Activated naive CD8-positive, alpha-beta T cell treated with anti-CD3 and anti-CD28 coated beads for 36 hours (primary cell): ENCODE results near the gene SOX15. TPM values are rescaled to one million over a fixed set of nuclear protein-coding genes. Genes with fewer than 3 reads are reported as not detected.
"Not testable (repeated sequence)": the region's sequence is repeated elsewhere in the genome, so short reads cannot be mapped to it uniquely, and the experiment has no call there.

Source experiments
- DNase-seq: peaks from one replicate; pipeline ENCODE4 v3.0.0; 2021
- H3K27ac Mint-ChIP-seq: one replicate; pipeline ENCODE4 v1.8.0; 2022; ENCODE audit warnings: mild to moderate bottlenecking, moderate library complexity, mixed read lengths
- H3K27me3 Mint-ChIP-seq: one replicate; pipeline ENCODE4 v1.8.0; 2022; ENCODE audit warnings: mild to moderate bottlenecking, mixed read lengths
- H3K36me3 Mint-ChIP-seq: one replicate; pipeline ENCODE4 v1.8.0; 2021; ENCODE audit warnings: mild to moderate bottlenecking, mixed read lengths
- H3K4me1 Mint-ChIP-seq: one replicate; pipeline ENCODE4 v1.8.0; 2021; ENCODE audit warnings: mixed read lengths
- H3K4me3 Mint-ChIP-seq: one replicate; pipeline ENCODE4 v1.8.0; 2022; ENCODE audit warnings: mild to moderate bottlenecking, moderate library complexity, mixed read lengths
- H3K9me3 Mint-ChIP-seq: one replicate; pipeline ENCODE4 v1.8.0; 2022; ENCODE audit warnings: mixed read lengths
- total RNA-seq, 2 experiments: library from RNA; stranded (reverse); gene quantifications; one replicate each; pipeline ENCODE4 v1.2.3, GENCODE V29; 2021

Gene SOX15
- under 1 TPM; 0.28 to 0.35 TPM for total RNA-seq

GRCh38 chr17:7589891-7590691, at the start of gene SOX15:
TSS of gene SOX15 (minus strand) at chr17:7590094. CDS start at chr17:7589676, 418 bp downstream.
- Mint-ChIP-seq H3K9me3 (no peaks in the 10 kb centered on the region), H3K36me3 (peaks cover 23% of the 10 kb centered on the region), H3K4me1 (peaks cover 8% of the 10 kb centered on the region), H3K27ac (no peak within 1 kb of the TSS), H3K27me3 (no peaks in the 10 kb centered on the region), H3K4me3 (no peak within 1 kb of the TSS)
- no peak for DNase-seq

GRCh38 chr17:7636163-7636562, 46.3 kb upstream of the SOX15 start:
- Mint-ChIP-seq H3K36me3 (no peaks in the 10 kb centered on the region), H3K4me1 (no peaks in the 10 kb centered on the region), H3K9me3 (no peaks in the 10 kb centered on the region), H3K27ac (no peak overlapping the region), H3K27me3 (no peaks in the 10 kb centered on the region), H3K4me3 (no peak overlapping the region)
- no peak for DNase-seq

- Mint-ChIP-seq H3K4me1 (no peaks in the 10 kb centered on the region), H3K36me3 (no peaks in the 10 kb centered on the region), H3K27me3 (no peaks in the 10 kb centered on the region), H3K4me3 (no peak overlapping the region), H3K9me3 (no peaks in the 10 kb centered on the region), H3K27ac (no peak overlapping the region)
- no peak for DNase-seq
These were observed 44.5 kb upstream of the SOX15 start for GRCh38 chr17:7634384-7634783.

- Mint-ChIP-seq H3K36me3 (no peaks in the 10 kb centered on the region), H3K27ac (no peak overlapping the region), H3K4me1 (no peaks in the 10 kb centered on the region), H3K27me3 (no peaks in the 10 kb centered on the region), H3K9me3 (no peaks in the 10 kb centered on the region), H3K4me3 (no peak overlapping the region)
- no peak for DNase-seq
These were observed 43.2 kb upstream of the SOX15 start for GRCh38 chr17:7633093-7633492.

GRCh38 chr17:7632492-7632894, 42.6 kb upstream of the SOX15 start:
- H3K27ac Mint-ChIP-seq, result no peak overlapping the region
- H3K4me3 Mint-ChIP-seq, result no peak overlapping the region
- H3K4me1 Mint-ChIP-seq, result peaks cover 2% of the 10 kb centered on the region
- DNase-seq, result no peak
- no peaks in the 10 kb centered on the region for H3K9me3 Mint-ChIP-seq
- H3K27me3 Mint-ChIP-seq, result no peaks in the 10 kb centered on the region
- no peaks in the 10 kb centered on the region for H3K36me3 Mint-ChIP-seq

GRCh38 chr17:7631398-7632380, 41.8 kb upstream of the SOX15 start:
- Mint-ChIP-seq H3K27me3 (no peaks in the 10 kb centered on the region), H3K36me3 (no peaks in the 10 kb centered on the region), H3K27ac (no peak overlapping the region), H3K9me3 (no peaks in the 10 kb centered on the region), H3K4me1 (peaks cover 7% of the 10 kb centered on the region), H3K4me3 (no peak overlapping the region)
- no peak for DNase-seq

GRCh38 chr17:7629939-7630571, 40.2 kb upstream of the SOX15 start, which contains the start of gene SHBG:
TSS of gene SHBG (plus strand) at chr17:7630135. CDS start at chr17:7630173, 38 bp downstream.
- no peaks in the 10 kb centered on the region for H3K27me3 Mint-ChIP-seq
- DNase-seq, result no peak
- no peak within 1 kb of the TSS for H3K27ac Mint-ChIP-seq
- no peaks in the 10 kb centered on the region for H3K36me3 Mint-ChIP-seq
- H3K9me3 Mint-ChIP-seq, result no peaks in the 10 kb centered on the region
- H3K4me1 Mint-ChIP-seq, result peaks cover 13% of the 10 kb centered on the region
- no peak within 1 kb of the TSS for H3K4me3 Mint-ChIP-seq

- Mint-ChIP-seq H3K4me1 (peaks cover 13% of the 10 kb centered on the region), H3K9me3 (no peaks in the 10 kb centered on the region), H3K4me3 (peak within 1 kb of the TSS; percentile 92), H3K27me3 (no peaks in the 10 kb centered on the region), H3K27ac (peak within 1 kb of the TSS; percentile 58), H3K36me3 (no peaks in the 10 kb centered on the region)
- peak; percentile 83 for DNase-seq
These were observed 37.6 kb upstream of the SOX15 start, which contains the start of gene SAT2 for GRCh38 chr17:7627250-7628121. TSS of gene SAT2 (minus strand) at chr17:7627821. CDS start at chr17:7627635, 186 bp downstream.

GRCh38 chr17:7626956-7627249, 37.0 kb upstream of the SOX15 start:
- DNase-seq, result no peak
- no peaks in the 10 kb centered on the region for H3K27me3 Mint-ChIP-seq
- peak overlapping the region; percentile 92 for H3K4me3 Mint-ChIP-seq
- no peaks in the 10 kb centered on the region for H3K9me3 Mint-ChIP-seq
- H3K36me3 Mint-ChIP-seq, result no peaks in the 10 kb centered on the region
- peaks cover 13% of the 10 kb centered on the region for H3K4me1 Mint-ChIP-seq
- no peak overlapping the region for H3K27ac Mint-ChIP-seq

- Mint-ChIP-seq H3K36me3 (no peaks in the 10 kb centered on the region), H3K27me3 (no peaks in the 10 kb centered on the region), H3K9me3 (no peaks in the 10 kb centered on the region), H3K4me3 (peak overlapping the region; percentile 92), H3K27ac (no peak overlapping the region), H3K4me1 (peaks cover 13% of the 10 kb centered on the region)
- DNase-seq, result no peak
These were observed 36.4 kb upstream of the SOX15 start for GRCh38 chr17:7626307-7626706.

- H3K4me1 Mint-ChIP-seq, result peaks cover 13% of the 10 kb centered on the region
- not testable (repeated sequence) for H3K27me3 Mint-ChIP-seq, H3K9me3 Mint-ChIP-seq, H3K36me3 Mint-ChIP-seq, DNase-seq, H3K27ac Mint-ChIP-seq, H3K4me3 Mint-ChIP-seq
These were observed 35.9 kb upstream of the SOX15 start for GRCh38 chr17:7625749-7626148.

GRCh38 chr17:7623661-7624060, 33.8 kb upstream of the SOX15 start:
- H3K9me3 Mint-ChIP-seq, result no peaks in the 10 kb centered on the region
- no peak for DNase-seq
- H3K27me3 Mint-ChIP-seq, result no peaks in the 10 kb centered on the region
- H3K4me1 Mint-ChIP-seq, result peaks cover 13% of the 10 kb centered on the region
- no peak overlapping the region for H3K4me3 Mint-ChIP-seq
- no peak overlapping the region for H3K27ac Mint-ChIP-seq
- H3K36me3 Mint-ChIP-seq, result no peaks in the 10 kb centered on the region

- no peaks in the 10 kb centered on the region for H3K4me1 Mint-ChIP-seq
- no peak overlapping the region for H3K4me3 Mint-ChIP-seq
- H3K9me3 Mint-ChIP-seq, result no peaks in the 10 kb centered on the region
- H3K27ac Mint-ChIP-seq, result no peak overlapping the region
- no peaks in the 10 kb centered on the region for H3K36me3 Mint-ChIP-seq
- no peak for DNase-seq
- no peaks in the 10 kb centered on the region for H3K27me3 Mint-ChIP-seq
These were observed 30.9 kb upstream of the SOX15 start for GRCh38 chr17:7620835-7621234.

- DNase-seq, result no peak
- H3K4me3 Mint-ChIP-seq, result no peak overlapping the region
- peaks cover 4% of the 10 kb centered on the region for H3K4me1 Mint-ChIP-seq
- no peak overlapping the region for H3K27ac Mint-ChIP-seq
- no peaks in the 10 kb centered on the region for H3K9me3 Mint-ChIP-seq
- H3K27me3 Mint-ChIP-seq, result no peaks in the 10 kb centered on the region
- peaks cover 2% of the 10 kb centered on the region for H3K36me3 Mint-ChIP-seq
These were observed 28.7 kb upstream of the SOX15 start for GRCh38 chr17:7618608-7619007.
